Upper lobe of left lung (tissue), 6 donors: ENCODE results near the gene NELFB. TPM values are rescaled to one million over a fixed set of nuclear protein-coding genes. Genes with fewer than 3 reads are reported as not detected.

ENCODE experiments used
- ATAC-seq, 2 donors: fragments of 200-7000 bp; cut with Tn5 transposase; one replicate each; pipeline ENCODE4 v1.9.1; 2022; ENCODE audit warnings: mild to moderate bottlenecking in 2 of 2, moderate library complexity in 2 of 2; ENCODE audit not compliant: low FRiP score in 2 of 2
- DNase-seq, 2 donors: peaks; one replicate each; pipeline ENCODE4 v3.0.0-alpha.2; 2019 to 2020
- H3K27ac ChIP-seq, 4 donors: fragments of 200-600 bp; sonication (generic); one replicate each; pipeline ENCODE4 v1.5.1; 2016 to 2019
- H3K27me3 ChIP-seq, 4 donors: fragments of 200-600 bp; sonication (generic); one replicate each; pipeline ENCODE4 v1.5.1; 2017 to 2019
- H3K36me3 ChIP-seq, 4 donors: fragments of 200-600 bp; sonication (generic); one replicate each; pipeline ENCODE4 v1.5.1; 2016 to 2019
- H3K4me1 ChIP-seq, 4 donors: fragments of 200-600 bp; sonication (generic); one replicate each; pipeline ENCODE4 v1.5.1; 2018 to 2019
- H3K4me3 ChIP-seq, 4 donors: fragments of 200-600 bp; sonication (generic); one replicate each; pipeline ENCODE4 v1.5.1; 2017 to 2019; ENCODE audit warnings: mild to moderate bottlenecking in 2 of 4, moderate library complexity in 1 of 4
- H3K9me3 ChIP-seq, 4 donors: fragments of 200-600 bp; sonication (generic); one replicate each; pipeline ENCODE4 v1.5.1; 2018 to 2019
- CTCF ChIP-seq, 6 experiments: fragments of 450-650 bp in 4 of 6; fragments of 200-600 bp in 2 of 6; sonication (generic) in 2 of 6; IDR thresholded peaks; one replicate each; pipeline ENCODE4 v1.5.1; 2016 to 2019; ENCODE audit warnings: antibody characterized with exemption in 6 of 6
- EP300 ChIP-seq, 4 donors: sonication (generic); formaldehyde crosslinking; IDR thresholded peaks; one replicate each; pipeline ENCODE4 v1.5.1; 2017; ENCODE audit warnings: antibody characterized with exemption in 4 of 4, control low read depth in 2 of 4
- POLR2A ChIP-seq, 4 donors: fragments of 450-650 bp; IDR thresholded peaks; one replicate each; pipeline ENCODE4 v1.5.1; 2016 to 2017; ENCODE audit warnings: antibody characterized with exemption in 4 of 4, mild to moderate bottlenecking in 2 of 4
- POLR2AphosphoS5 ChIP-seq, 2 donors: sonication (generic); formaldehyde crosslinking; IDR thresholded peaks; one replicate each; pipeline ENCODE4 v1.5.1; 2017; ENCODE audit warnings: antibody characterized with exemption in 2 of 2
- WGBS, 2 donors: methylation state at CpG; one replicate each; pipeline ENCODE4 v1.1.5; 2017 to 2018; 5-methylcytosine and 5-hydroxymethylcytosine counted together
- total RNA-seq, 6 donors: library from RNA; depleted of rRNA in 4 of 6; stranded (reverse); fragments of >200 nt in 4 of 6; gene quantifications; one replicate each; pipeline versions ENCODE4 v1.1.0 to v1.2.1, GENCODE V29; 2016 to 2021
- donor health status: DM: no; HTN: no; CAD: no; lungs with moderate emphysema.
- donor health status: DM: no; HTN: yes; CAD: no; lungs with severe emphysema.

The NELFB gene
- total RNA-seq, 6 donors from 2014 or later = 31.8 to 55.6 (median 49.8) TPM

DNA sequence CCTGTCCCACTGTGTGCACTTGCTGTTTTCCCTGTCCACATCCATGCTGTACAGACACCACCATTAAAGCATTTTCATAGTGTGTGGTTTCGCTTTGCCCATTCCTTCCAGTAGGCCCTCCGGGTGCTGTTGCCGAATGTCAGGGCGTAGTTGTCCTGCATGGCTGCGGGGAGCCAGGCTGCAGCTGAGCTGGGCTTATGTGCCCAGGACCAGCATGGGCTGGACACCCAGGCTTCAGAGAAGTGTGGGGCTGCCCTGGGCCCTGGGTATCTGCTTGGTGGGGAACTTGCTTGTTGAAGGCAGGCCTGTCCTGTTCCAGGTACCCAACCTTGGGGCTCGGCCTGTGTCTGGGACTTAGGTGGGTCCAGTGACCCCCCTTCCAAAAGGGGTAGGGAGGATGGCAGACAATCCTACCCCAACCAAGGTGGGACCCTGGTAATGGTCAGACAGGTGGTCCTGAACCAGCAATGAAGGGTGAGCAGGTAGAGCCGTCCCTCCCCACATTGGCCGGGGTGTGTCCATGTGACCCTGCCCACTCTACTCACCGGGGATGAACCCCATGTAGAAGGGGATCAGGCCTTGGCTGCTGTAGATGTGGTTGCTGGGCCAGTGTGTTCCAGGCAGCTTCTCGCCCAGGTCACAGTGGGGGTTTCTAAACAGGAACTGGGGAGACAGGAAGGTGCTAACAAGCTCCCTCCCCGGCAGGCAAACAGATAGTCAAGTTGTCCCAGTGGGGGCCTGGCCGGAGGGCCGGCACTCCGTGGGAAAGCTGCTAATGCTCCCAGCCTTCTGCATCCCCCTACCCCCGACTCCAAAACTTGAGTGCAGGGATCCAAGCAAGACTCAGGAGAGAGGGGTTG is 11.3 kb upstream of the NELFB start:
- H3K4me3 ChIP-seq = peak overlapping the region in 1 of 4 donors; percentile 95

DNA sequence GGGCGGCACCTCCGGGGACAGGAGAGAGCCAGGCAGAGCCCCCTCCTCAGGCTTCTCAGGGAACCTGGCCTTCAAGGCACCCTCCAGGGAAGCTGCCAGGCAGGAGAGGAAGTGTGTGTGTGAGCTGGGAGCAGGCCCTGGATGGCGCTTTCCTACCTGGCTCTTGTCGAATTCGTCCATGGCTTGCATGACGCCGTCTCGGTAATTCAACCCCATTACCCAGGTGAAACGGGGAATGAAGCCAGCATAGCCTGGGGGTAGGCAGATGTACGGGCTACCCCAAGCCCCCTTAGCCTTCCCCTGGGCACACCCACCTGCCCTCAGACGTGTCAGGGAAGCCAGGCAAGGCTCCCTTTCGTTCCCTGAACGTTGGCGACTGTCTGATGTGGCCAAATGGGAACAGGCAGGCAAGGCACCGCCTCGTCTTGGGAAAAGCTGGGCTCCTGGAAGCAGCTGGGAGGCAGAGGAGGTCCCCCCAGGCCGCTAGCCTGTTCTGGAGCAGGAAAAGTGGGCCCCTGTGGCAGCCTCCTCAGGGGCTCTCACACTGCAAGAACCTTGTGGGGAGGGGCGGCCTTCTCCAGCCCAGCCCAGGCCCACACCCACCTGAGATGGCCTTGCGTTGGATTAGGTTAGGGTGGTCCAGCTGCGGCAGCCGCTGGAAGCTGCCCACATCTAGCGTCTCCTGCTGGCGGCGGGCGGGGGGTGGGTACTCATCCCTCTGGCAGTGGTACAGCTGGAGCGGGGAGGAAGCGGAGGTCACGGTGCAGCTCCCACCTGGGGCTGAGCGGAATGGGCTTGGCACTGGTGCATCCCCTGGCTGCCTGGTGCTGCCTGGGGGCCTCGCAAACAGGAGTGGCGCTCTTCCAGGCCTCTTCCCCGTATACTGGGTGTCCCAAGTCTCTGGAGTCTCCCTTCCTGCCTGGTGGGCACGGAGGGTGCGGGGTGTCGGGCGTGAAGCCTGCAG is 10.4 kb upstream of the NELFB start:
- no peak for ATAC-seq

More for the DNA sequence above, 11.3 kb upstream of the NELFB start:
- Histone ChIP-seq H3K27ac (peak overlapping the region in 1 of 4 donors; percentile 28), H3K27me3 (no peaks in the 10 kb centered on the region), H3K9me3 (no peaks in the 10 kb centered on the region), H3K36me3 (peaks cover 9 to 23% (median 18%) of the 10 kb centered on the region in 4 donors), H3K4me1 (peaks cover 24 to 59% (median 33%) of the 10 kb centered on the region in 4 donors)
- TF ChIP-seq CTCF (IDR thresholded peaks at IDR 0.05) = peak in 1 of 6 experiments; percentile 7
- no peak for TF ChIP-seq POLR2A (IDR thresholded peaks at IDR 0.05)
- ATAC-seq (no peak), DNase-seq (peak in 1 of 2 donors; percentile 66)
- 76 to 77% methylated on average over 6 to 15 of the region's 15 CpGs for WGBS, 2 donors

DNA sequence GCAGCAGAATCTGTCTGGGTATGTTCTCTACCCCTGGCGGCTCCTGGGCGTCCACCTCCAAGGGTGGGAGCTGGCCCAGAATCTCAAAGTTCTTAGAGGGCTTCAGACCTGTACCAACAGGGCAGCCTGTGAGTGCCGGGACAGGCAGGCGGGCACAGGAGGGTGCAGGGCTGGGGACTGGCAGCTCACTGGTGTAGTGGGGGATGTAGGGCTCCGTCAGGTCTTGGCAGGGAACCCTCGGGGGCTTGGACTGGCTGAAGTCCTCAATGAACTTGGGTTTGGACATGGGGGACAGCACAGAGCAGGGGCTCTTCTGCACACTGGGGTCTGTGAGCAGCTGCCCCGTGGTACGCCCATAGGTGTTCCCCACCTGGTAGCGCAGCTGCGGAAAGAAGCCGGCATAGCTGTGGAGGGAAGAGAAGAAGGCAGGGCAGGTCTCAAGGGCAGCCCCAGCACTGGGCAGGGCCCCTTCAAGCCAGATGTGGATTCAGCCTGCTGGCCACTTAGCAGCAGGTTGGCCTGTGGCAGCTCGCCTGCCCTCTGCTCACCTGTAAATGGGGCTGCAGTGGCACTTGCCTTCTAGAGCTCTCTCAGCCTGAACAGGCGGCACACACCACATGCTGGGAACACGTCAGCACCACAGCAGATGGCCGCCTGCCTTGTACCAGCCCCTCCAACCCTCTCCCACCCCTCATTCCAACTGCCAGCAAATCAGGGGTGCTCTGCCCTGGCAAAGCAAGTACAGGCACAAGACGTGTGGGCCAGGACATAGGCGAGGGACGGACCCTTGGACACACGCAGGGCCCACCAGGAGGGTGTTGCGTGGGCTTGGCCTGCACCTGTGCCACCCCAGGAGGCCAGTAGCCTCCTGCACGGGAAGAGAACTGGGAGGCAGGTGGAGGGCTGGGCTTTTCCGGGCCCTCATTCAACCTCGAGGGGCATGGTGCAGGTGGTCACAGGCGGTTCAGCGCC is 9.4 kb upstream of the NELFB start:
- DNase-seq = peak in 1 of 2 donors; percentile 56
- no peaks in the 10 kb centered on the region for H3K27me3 ChIP-seq
- H3K4me3 ChIP-seq = no peak overlapping the region
- ATAC-seq = no peak
- no peak overlapping the region for H3K27ac ChIP-seq
- TF ChIP-seq POLR2AphosphoS5 (IDR thresholded peaks at IDR 0.05) = no peak
- TF ChIP-seq CTCF (IDR thresholded peaks at IDR 0.05) = no peak
- no peak for TF ChIP-seq POLR2A (IDR thresholded peaks at IDR 0.05)
- no peak for TF ChIP-seq EP300 (IDR thresholded peaks at IDR 0.05)
- WGBS, 2 donors = 92 to 93% methylated on average over 8 to 25 of the region's 25 CpGs
- peaks cover 14 to 41% (median 23%) of the 10 kb centered on the region in 4 donors for H3K4me1 ChIP-seq
- H3K36me3 ChIP-seq = peaks cover 9 to 23% (median 18%) of the 10 kb centered on the region in 4 donors
- no peaks in the 10 kb centered on the region for H3K9me3 ChIP-seq

More for the DNA sequence above, 10.4 kb upstream of the NELFB start:
- TF ChIP-seq EP300 (IDR thresholded peaks at IDR 0.05) (no peak), POLR2A (IDR thresholded peaks at IDR 0.05) (no peak), POLR2AphosphoS5 (IDR thresholded peaks at IDR 0.05) (no peak), CTCF (IDR thresholded peaks at IDR 0.05) (no peak)
- H3K4me1 ChIP-seq = peaks cover 16 to 50% (median 27%) of the 10 kb centered on the region in 4 donors
- H3K36me3 ChIP-seq = peaks cover 9 to 23% (median 18%) of the 10 kb centered on the region in 4 donors
- H3K9me3 ChIP-seq = no peaks in the 10 kb centered on the region
- WGBS, 2 donors = 81% methylated on average over 34 of the region's 36 CpGs; no CpG with 5 or more reads in 1 of the 2 donors
- peak in 1 of 2 donors; percentile 71 for DNase-seq
- no peak overlapping the region for H3K4me3 ChIP-seq
- H3K27ac ChIP-seq = no peak overlapping the region
- no peaks in the 10 kb centered on the region for H3K27me3 ChIP-seq
